ENCODE data around the gene B2M. TPM values are rescaled to one million over a fixed set of nuclear protein-coding genes. Genes with fewer than 3 reads are reported as not detected.

Gene B2M
- total and polyA plus RNA-seq, 2 of the 8 experiments (the other 6 are each of a cell fraction or from before 2014, with no cell fraction given) = 78.9 to 907 TPM

GRCh38 chr15:44718927-44719292, 7.6 kb downstream of the B2M start:
- Histone ChIP-seq H3K14ac (ENCODE audit: insufficient read length) (no peak overlapping the region), H3K56ac (replicated peaks; ENCODE audit: insufficient read length, low read depth, low read length) (no peak overlapping the region), H4K8ac (ENCODE audit: extremely low read depth, insufficient read depth, low read length) (no peak overlapping the region), H2BK5ac (ENCODE audit: low read depth, low read length) (no peak overlapping the region; the same call in 1 of the 2 replicates), H3K4me1 (replicated peaks in 1 of 4; ENCODE audit: control insufficient read depth in 3 of 4, insufficient read depth in 4 of 4, low read length in 3 of 4) (no peaks in the 10 kb centered on the region; a peak in 1 of 7 replicates), H2BK15ac (ENCODE audit: low read length) (no peak overlapping the region), H3K4me3 (ENCODE audit: extremely low read depth in 1 of 4, insufficient read depth in 2 of 4, low read depth in 3 of 4, low read length in 4 of 4) (no peak overlapping the region), H3K23ac (ENCODE audit: insufficient read length) (no peak overlapping the region), H3K9me3 (ENCODE audit: insufficient read depth in 2 of 2, low read depth in 1 of 2, low read length in 1 of 2) (no peaks in the 10 kb centered on the region), H3K27me3 (replicated peaks in 1 of 4; ENCODE audit: control insufficient read depth in 3 of 4, extremely low read depth in 1 of 4, insufficient read depth in 3 of 4, low read length in 3 of 4) (no peaks in the 10 kb centered on the region), H2AK5ac (ENCODE audit: low read depth, low read length) (no peak overlapping the region), H3K4ac (replicated peaks; ENCODE audit: insufficient read length, low read depth, low read length) (no peak overlapping the region), H4K20me1 (replicated peaks in 1 of 2; ENCODE audit: control insufficient read depth in 1 of 2, insufficient read depth in 2 of 2, low read length in 2 of 2) (no peaks in the 10 kb centered on the region), H3K79me1 (ENCODE audit: low read depth, low read length) (no peaks in the 10 kb centered on the region), H3K79me2 (ENCODE audit: control insufficient read depth in 1 of 2, insufficient read depth in 2 of 2, low read length in 2 of 2) (peaks cover 0 to 4% of the 10 kb centered on the region in 2 experiments; a peak in 1 of 4 replicates), H2BK12ac (ENCODE audit: low read depth, low read length) (no peak overlapping the region), H3K18ac (ENCODE audit: extremely low read depth, low read length) (no peak overlapping the region), H3K4me2 (ENCODE audit: insufficient read depth in 1 of 2, low read depth in 2 of 2, low read length in 2 of 2) (no peak overlapping the region), H3K27ac (ENCODE audit: low read depth, low read length) (no peak overlapping the region), H2AFZ (ENCODE audit: low read length) (no peak overlapping the region), H4K5ac (ENCODE audit: insufficient read length, low read depth, low read length) (no peak overlapping the region), H2BK20ac (ENCODE audit: low read length) (no peak overlapping the region), H4K91ac (replicated peaks; ENCODE audit: insufficient read length, low read length) (no peak overlapping the region), H2BK120ac (replicated peaks; ENCODE audit: low read depth, low read length) (no peak overlapping the region), H3K36me3 (ENCODE audit: control insufficient read depth in 2 of 4, insufficient read depth in 4 of 4, low read length in 3 of 4) (peaks cover 2 to 25% (median 18%) of the 10 kb centered on the region in 4 experiments; a peak in 6 of 8 replicates), H3K9ac (replicated peaks in 1 of 4; ENCODE audit: extremely low read depth in 1 of 4, low read depth in 3 of 4, low read length in 3 of 4) (no peak overlapping the region), H3K23me2 (ENCODE audit: low read depth, low read length) (no peaks in the 10 kb centered on the region)
- WGBS, 2 experiments (ENCODE audit: extremely low coverage in 1 of 2, insufficient coverage in 1 of 2, insufficient read length in 1 of 2, insufficient replicate concordance in 2 of 2, low coverage in 1 of 2, low lambda C conversion rate in 2 of 2, missing lambda C conversion rate in 1 of 2) = 84% methylated on average over 8 of the region's 8 CpGs; no CpG with 5 or more reads in 1 of the 2 experiments
- ChIA-PET POLR2A (ENCODE audit: partially characterized antibody) (interaction anchor here (0.6 to 0.7 kb wide), 2 partner anchors 10 to 304 kb away, joined by 3 read pairs; partner anchors contain the start of gene SORD), CTCF (ENCODE audit: partially characterized antibody) (no interaction called here)
- DNase-seq (ENCODE audit: low read depth in 1 of 2, low spot score in 2 of 2) (no peak), FAIRE-seq (no peak)
- TF ChIP-seq CEBPB (IDR thresholded peaks at IDR 0.05; ENCODE audit: low read depth, low read length) = no peak

All from H1 (cell line).